K562 (cell line): ENCODE measurements around the gene CLCC1. TPM values are rescaled to one million over a fixed set of nuclear protein-coding genes. Genes with fewer than 3 reads are reported as not detected.

ENCODE experiments used
- BDP1 ChIP-seq: IDR thresholded peaks from 3 replicates; pipeline ENCODE4 v1.6.1; 2011; ENCODE audit not compliant: insufficient read length, insufficient read depth
- BHLHE40 ChIP-seq: IDR thresholded peaks from 2 replicates; pipeline ENCODE4 v1.6.1; 2011; ENCODE audit warnings: low read length, improper control_type of control experiment
- CEBPG ChIP-seq, 3 experiments: fragments of 200-800 bp in 1 of 3; sonication (Bioruptor generic) in 1 of 3; sonication (generic) in 1 of 3; formaldehyde crosslinking in 1 of 3; IDR thresholded peaks in 2 of 3; conservative IDR thresholded peaks in 1 of 3; 2 replicates each; pipeline versions ENCODE4 v1.6.1 to v1.8.0; 2016 to 2022; ENCODE audit warnings: missing compliant biosample characterization in 2 of 3, missing genetic modification characterization in 2 of 3, mild to moderate bottlenecking in 1 of 3, missing genetic modification reagents in 1 of 3
- EP400 ChIP-seq: fragments of 450-650 bp; IDR thresholded peaks from 2 replicates; pipeline ENCODE4 v1.6.1; 2017; ENCODE audit warnings: antibody characterized with exemption, mild to moderate bottlenecking, moderate library complexity
- GTF2A2 ChIP-seq: IDR thresholded peaks from 2 replicates; pipeline ENCODE4 v1.6.1; 2016; ENCODE audit warnings: mild to moderate bottlenecking, missing genetic modification characterization, missing compliant biosample characterization
- HSF4 ChIP-seq: fragments of 250-450 bp; sonication (Bioruptor Pico); IDR thresholded peaks from 2 replicates; pipeline ENCODE4 v2.1.2; 2022; ENCODE audit warnings: mild to moderate bottlenecking, moderate library complexity, borderline replicate concordance
- ILK ChIP-seq: fragments of 450-650 bp; IDR thresholded peaks from 2 replicates; pipeline ENCODE4 v1.6.1; 2016; ENCODE audit warnings: missing genetic modification characterization, low read depth, mild to moderate bottlenecking, missing compliant biosample characterization, moderate library complexity, borderline replicate concordance
- JUN ChIP-seq, 2 experiments: sonication (generic) in 1 of 2; formaldehyde crosslinking in 1 of 2; IDR thresholded peaks; 2 replicates each; pipeline versions ENCODE4 v1.6.1 to v1.8.0; 2012 to 2022; ENCODE audit warnings: borderline replicate concordance in 2 of 2, mild to moderate bottlenecking in 2 of 2, improper control_type of control experiment in 1 of 2, low read depth in 1 of 2, low read length in 1 of 2, missing genetic modification reagents in 1 of 2
- KAT7 ChIP-seq: sonication (generic); formaldehyde crosslinking; IDR thresholded peaks from 2 replicates; pipeline ENCODE4 v1.8.0; 2022; ENCODE audit warnings: missing genetic modification reagents, mild to moderate bottlenecking, borderline replicate concordance
- MEF2A ChIP-seq: IDR thresholded peaks from 2 replicates; pipeline ENCODE4 v1.6.1; 2011; ENCODE audit warnings: low read depth, mild to moderate bottlenecking, low read length, moderate library complexity; ENCODE audit not compliant: control insufficient read depth
- MTA2 ChIP-seq: fragments of 450-650 bp; IDR thresholded peaks from 2 replicates; pipeline ENCODE4 v1.6.1; 2016; ENCODE audit warnings: low read depth
- MYBL2 ChIP-seq, 2 experiments: fragments of 450-650 bp in 1 of 2; sonication (generic) in 1 of 2; formaldehyde crosslinking in 1 of 2; IDR thresholded peaks; 2 replicates each; pipeline versions ENCODE4 v1.6.1 to v1.8.1; 2017 to 2022; ENCODE audit warnings: borderline replicate concordance in 1 of 2, inconsistent platforms in 1 of 2, low read depth in 1 of 2, mild to moderate bottlenecking in 1 of 2, missing genetic modification reagents in 1 of 2, moderate library complexity in 1 of 2
- NFIX ChIP-seq: fragments of 250-450 bp; sonication (Bioruptor Pico); IDR thresholded peaks from 2 replicates; pipeline ENCODE4 v1.4.0; 2020; ENCODE audit warnings: low read depth, mild to moderate bottlenecking, moderate library complexity
- POLR2A ChIP-seq: fragments of 450-650 bp; conservative IDR thresholded peaks from 2 replicates; pipeline ENCODE4 v1.6.1; 2016
- TRIM28 ChIP-seq: fragments of 450-650 bp; IDR thresholded peaks from 2 replicates; pipeline ENCODE4 v1.6.1; 2017
- ZNF212 ChIP-seq: fragments of 450-650 bp; formaldehyde crosslinking; IDR thresholded peaks from 2 replicates; pipeline ENCODE4 v1.4.0; 2020; ENCODE audit warnings: mild to moderate bottlenecking
- ZNF217 ChIP-seq: sonication (generic); formaldehyde crosslinking; IDR thresholded peaks from 2 replicates; pipeline ENCODE4 v1.8.0; 2022; ENCODE audit warnings: mild to moderate bottlenecking, missing genetic modification reagents
- polyA plus RNA-seq, 8 experiments: library from polyadenylated mRNA; depleted of rRNA in 4 of 8; stranded (reverse) in 5 of 8; unstranded in 3 of 8; fragments of >200 nt; fragmentation: Nextera tagmentation in 2 of 8; fragmentation: Illumina TruSeq in 1 of 8; extraction: Ambion mirVana in 2 of 8; extraction: Trizol in 1 of 8; gene quantifications; 2 replicates each; pipeline versions ENCODE4 v1.2.1 to v1.2.3, GENCODE V29; 2011 to 2014; ENCODE audit warnings: inconsistent platforms in 1 of 8, missing spikeins in 1 of 8
- total RNA-seq, 7 experiments: library from RNA; depleted of rRNA in 6 of 7; stranded (reverse); fragments of >200 nt in 6 of 7; fragmentation: Illumina TruSeq in 2 of 7; extraction: Trizol in 2 of 7; gene quantifications; 2 replicates each; pipeline versions ENCODE4 v1.2.1 to v1.2.3, GENCODE V29; 2011 to 2021; ENCODE audit warnings: low replicate concordance in 1 of 7
- TF ChIP-seq, protein P1 (sequence below): sonication (generic); formaldehyde crosslinking; IDR thresholded peaks from 2 replicates; pipeline ENCODE4 v1.8.0; 2022; ENCODE audit warnings: mild to moderate bottlenecking, missing genetic modification reagents
- TF ChIP-seq, protein P2 (sequence below): fragments of 250-450 bp; sonication (Bioruptor Pico); IDR thresholded peaks from 2 replicates; pipeline ENCODE4 v1.4.0; 2020; ENCODE audit warnings: mild to moderate bottlenecking, moderate library complexity
- TF ChIP-seq, protein P3 (sequence below): IDR thresholded peaks from 2 replicates; pipeline ENCODE4 v1.6.1; 2014; ENCODE audit warnings: antibody characterized with exemption

CLCC1 gene
- total and polyA plus RNA-seq, 9 of the 15 experiments (the other 6 are each of a cell fraction or from before 2014, with no cell fraction given): 28.8 to 63.4 (median 40.4) TPM

DNA sequence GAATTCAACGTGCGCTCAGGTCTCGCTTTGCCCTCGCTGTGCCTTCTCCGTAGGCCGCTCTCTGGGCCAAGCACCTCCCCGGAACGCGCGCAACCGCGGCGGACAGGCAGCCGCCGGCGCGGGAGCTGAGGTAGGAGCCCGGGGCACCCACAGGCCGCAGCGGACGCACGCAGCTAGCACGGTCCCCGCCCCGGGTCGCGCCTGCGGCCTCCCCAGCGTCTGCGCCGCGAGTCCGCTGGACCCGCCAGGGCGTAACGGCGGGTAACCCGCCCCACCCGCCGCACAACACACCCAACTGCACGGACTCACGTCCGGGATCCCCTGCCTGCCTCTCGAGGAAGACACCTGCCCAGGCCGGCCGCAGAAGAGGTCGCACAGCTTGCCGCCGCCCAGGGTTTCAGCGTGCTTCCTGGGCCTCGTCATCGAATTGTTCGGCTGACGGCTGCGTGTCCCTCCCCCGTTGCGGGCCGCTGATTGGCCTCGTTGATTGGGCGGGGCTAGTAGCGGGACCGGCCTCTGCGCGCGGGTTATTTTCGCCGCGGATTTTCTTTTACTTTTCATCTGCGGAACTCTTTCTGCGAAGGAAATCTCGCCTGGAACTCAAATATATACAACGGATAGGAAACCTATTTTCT, at the start of gene CLCC1 (continued):
- TF ChIP-seq, protein P1, sequence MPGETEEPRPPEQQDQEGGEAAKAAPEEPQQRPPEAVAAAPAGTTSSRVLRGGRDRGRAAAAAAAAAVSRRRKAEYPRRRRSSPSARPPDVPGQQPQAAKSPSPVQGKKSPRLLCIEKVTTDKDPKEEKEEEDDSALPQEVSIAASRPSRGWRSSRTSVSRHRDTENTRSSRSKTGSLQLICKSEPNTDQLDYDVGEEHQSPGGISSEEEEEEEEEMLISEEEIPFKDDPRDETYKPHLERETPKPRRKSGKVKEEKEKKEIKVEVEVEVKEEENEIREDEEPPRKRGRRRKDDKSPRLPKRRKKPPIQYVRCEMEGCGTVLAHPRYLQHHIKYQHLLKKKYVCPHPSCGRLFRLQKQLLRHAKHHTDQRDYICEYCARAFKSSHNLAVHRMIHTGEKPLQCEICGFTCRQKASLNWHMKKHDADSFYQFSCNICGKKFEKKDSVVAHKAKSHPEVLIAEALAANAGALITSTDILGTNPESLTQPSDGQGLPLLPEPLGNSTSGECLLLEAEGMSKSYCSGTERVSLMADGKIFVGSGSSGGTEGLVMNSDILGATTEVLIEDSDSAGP: no peak
- no peak for TF ChIP-seq MEF2A
- TF ChIP-seq, protein P2, sequence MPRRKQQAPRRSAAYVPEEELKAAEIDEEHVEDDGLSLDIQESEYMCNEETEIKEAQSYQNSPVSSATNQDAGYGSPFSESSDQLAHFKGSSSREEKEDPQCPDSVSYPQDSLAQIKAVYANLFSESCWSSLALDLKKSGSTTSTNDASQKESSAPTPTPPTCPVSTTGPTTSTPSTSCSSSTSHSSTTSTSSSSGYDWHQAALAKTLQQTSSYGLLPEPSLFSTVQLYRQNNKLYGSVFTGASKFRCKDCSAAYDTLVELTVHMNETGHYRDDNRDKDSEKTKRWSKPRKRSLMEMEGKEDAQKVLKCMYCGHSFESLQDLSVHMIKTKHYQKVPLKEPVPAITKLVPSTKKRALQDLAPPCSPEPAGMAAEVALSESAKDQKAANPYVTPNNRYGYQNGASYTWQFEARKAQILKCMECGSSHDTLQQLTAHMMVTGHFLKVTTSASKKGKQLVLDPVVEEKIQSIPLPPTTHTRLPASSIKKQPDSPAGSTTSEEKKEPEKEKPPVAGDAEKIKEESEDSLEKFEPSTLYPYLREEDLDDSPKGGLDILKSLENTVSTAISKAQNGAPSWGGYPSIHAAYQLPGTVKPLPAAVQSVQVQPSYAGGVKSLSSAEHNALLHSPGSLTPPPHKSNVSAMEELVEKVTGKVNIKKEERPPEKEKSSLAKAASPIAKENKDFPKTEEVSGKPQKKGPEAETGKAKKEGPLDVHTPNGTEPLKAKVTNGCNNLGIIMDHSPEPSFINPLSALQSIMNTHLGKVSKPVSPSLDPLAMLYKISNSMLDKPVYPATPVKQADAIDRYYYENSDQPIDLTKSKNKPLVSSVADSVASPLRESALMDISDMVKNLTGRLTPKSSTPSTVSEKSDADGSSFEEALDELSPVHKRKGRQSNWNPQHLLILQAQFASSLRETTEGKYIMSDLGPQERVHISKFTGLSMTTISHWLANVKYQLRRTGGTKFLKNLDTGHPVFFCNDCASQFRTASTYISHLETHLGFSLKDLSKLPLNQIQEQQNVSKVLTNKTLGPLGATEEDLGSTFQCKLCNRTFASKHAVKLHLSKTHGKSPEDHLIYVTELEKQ (CRISPR knock-in tag): no peak
- TF ChIP-seq JUN (IDR thresholded peaks at IDR 0.05; ENCODE audit: borderline replicate concordance, low read depth, low read length): peak; percentile 71; the same call in 1 of the 2 replicates
- peak; percentile 64; the same call in 1 of the 2 replicates for TF ChIP-seq JUN (CRISPR knock-in tag; IDR thresholded peaks at IDR 0.05; ENCODE audit: borderline replicate concordance)
- no peak for TF ChIP-seq HSF4 (CRISPR knock-in tag)
- TF ChIP-seq ZNF212 (CRISPR knock-in tag): no peak; the same call in 1 of the 2 replicates
- no peak for TF ChIP-seq BDP1
- TF ChIP-seq EP400: peak; percentile 97
- TF ChIP-seq TRIM28: no peak
- TF ChIP-seq MTA2: no peak
- peak; percentile 96 for TF ChIP-seq POLR2A
- no peak for TF ChIP-seq ZNF217
- TF ChIP-seq CEBPG (CRISPR knock-in tag; IDR thresholded peaks at IDR 0.05): no peak
- TF ChIP-seq CEBPG (tag; conservative IDR thresholded peaks at IDR 0.05 in 1 of 2, IDR thresholded peaks at IDR 0.05 in 1 of 2): no peak
- TF ChIP-seq KAT7 (CRISPR knock-in tag): peak; percentile 99
- no peak for TF ChIP-seq MYBL2 (IDR thresholded peaks at IDR 0.05; ENCODE audit: low read depth)
- no peak for TF ChIP-seq MYBL2 (CRISPR knock-in tag; IDR thresholded peaks at IDR 0.05; ENCODE audit: borderline replicate concordance)
- TF ChIP-seq, protein P3, sequence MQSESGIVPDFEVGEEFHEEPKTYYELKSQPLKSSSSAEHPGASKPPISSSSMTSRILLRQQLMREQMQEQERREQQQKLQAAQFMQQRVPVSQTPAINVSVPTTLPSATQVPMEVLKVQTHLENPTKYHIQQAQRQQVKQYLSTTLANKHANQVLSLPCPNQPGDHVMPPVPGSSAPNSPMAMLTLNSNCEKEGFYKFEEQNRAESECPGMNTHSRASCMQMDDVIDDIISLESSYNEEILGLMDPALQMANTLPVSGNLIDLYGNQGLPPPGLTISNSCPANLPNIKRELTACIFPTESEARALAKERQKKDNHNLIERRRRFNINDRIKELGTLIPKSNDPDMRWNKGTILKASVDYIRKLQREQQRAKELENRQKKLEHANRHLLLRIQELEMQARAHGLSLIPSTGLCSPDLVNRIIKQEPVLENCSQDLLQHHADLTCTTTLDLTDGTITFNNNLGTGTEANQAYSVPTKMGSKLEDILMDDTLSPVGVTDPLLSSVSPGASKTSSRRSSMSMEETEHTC: no peak
- TF ChIP-seq GTF2A2 (tag): no peak
- TF ChIP-seq ILK (tag): no peak
- peak; percentile 67; the same call in 1 of the 2 replicates for TF ChIP-seq BHLHE40
- no peak for TF ChIP-seq NFIX (CRISPR knock-in tag)
